Activated T-helper 1 cell treated with anti-CD3 and anti-CD28 coated beads, Interleukin-12 subunit alpha, Interleukin-12 subunit beta, Interleukin-2, Interleukin-4 antibody, amounts not matched to agents 30 ng/mL and 10 ng/mL and 1 ng/mL, durations not matched to agents 14 hours and 24 hours and 36 hours (primary cell): ENCODE measurements around the gene OCIAD1. TPM values are rescaled to one million over a fixed set of nuclear protein-coding genes. Genes with fewer than 3 reads are reported as not detected.

Experiments
- DNase-seq: peaks from one replicate; pipeline ENCODE4 v3.0.0; 2021; ENCODE audit warnings: low spot score
- H3K27ac Mint-ChIP-seq: one replicate; pipeline ENCODE4 v1.8.0; 2021; ENCODE audit warnings: mild to moderate bottlenecking, mixed read lengths
- H3K27me3 Mint-ChIP-seq: one replicate; pipeline ENCODE4 v1.8.0; 2022; ENCODE audit warnings: mild to moderate bottlenecking, moderate library complexity, mixed read lengths; ENCODE audit not compliant: insufficient read depth
- H3K36me3 Mint-ChIP-seq: one replicate; pipeline ENCODE4 v1.8.0; 2021; ENCODE audit warnings: low read depth, mixed read lengths
- H3K4me1 Mint-ChIP-seq: one replicate; pipeline ENCODE4 v1.8.0; 2021; ENCODE audit warnings: low read depth, mixed read lengths
- H3K4me3 Mint-ChIP-seq: one replicate; pipeline ENCODE4 v1.8.0; 2021; ENCODE audit warnings: mild to moderate bottlenecking, moderate library complexity, mixed read lengths
- H3K9me3 Mint-ChIP-seq: one replicate; pipeline ENCODE4 v1.8.0; 2021; ENCODE audit warnings: mixed read lengths
- intact Hi-C: fragments of 100-400 bp; cut with micrococcal nuclease; formaldehyde crosslinking; loops from one replicate; pipeline ENCODE4 v1.15.1; 2024
- total RNA-seq: library from RNA; stranded (reverse); gene quantifications from 2 replicates; pipeline ENCODE4 v1.2.3, GENCODE V29; 2022

The OCIAD1 gene
- total RNA-seq, 1 donor from 2014 or later: 120 TPM

DNA sequence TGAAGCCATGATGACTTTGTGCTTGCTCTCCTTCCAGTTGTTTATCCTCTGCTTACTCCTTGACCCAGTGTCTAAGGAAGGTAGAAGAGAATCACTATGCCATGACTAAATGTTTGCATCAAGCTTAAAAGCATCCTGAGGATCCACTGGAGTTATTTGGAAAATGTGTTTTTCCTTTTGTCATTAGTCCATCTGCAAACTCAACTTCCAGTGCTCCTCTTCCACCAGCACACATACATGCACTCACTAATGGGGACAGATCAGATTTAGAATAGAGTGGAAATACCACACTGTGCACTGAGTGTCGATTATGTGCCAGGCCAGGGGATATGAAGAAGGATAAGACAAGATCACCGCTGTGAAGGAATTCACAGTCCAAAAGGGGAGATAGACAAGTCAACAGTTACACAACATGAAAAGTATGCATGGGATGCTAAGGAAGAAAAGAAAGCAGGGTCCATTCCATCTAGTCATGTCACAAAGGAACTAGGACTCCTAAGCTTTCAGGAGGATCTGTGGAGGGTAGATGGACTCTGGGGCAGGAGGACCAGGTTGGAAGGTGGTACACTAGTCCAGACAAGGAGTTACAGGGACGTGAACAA, 73.8 kb downstream of the OCIAD1 start:
- H3K4me1 Mint-ChIP-seq: peaks cover 63% of the 10 kb centered on the region
- H3K27ac Mint-ChIP-seq: peak overlapping the region; percentile 62
- intact Hi-C loops: loop anchor here (5.0 kb wide), 5 partner anchors 38 to 777 kb away; no protein-coding TSS in a partner anchor

DNA sequence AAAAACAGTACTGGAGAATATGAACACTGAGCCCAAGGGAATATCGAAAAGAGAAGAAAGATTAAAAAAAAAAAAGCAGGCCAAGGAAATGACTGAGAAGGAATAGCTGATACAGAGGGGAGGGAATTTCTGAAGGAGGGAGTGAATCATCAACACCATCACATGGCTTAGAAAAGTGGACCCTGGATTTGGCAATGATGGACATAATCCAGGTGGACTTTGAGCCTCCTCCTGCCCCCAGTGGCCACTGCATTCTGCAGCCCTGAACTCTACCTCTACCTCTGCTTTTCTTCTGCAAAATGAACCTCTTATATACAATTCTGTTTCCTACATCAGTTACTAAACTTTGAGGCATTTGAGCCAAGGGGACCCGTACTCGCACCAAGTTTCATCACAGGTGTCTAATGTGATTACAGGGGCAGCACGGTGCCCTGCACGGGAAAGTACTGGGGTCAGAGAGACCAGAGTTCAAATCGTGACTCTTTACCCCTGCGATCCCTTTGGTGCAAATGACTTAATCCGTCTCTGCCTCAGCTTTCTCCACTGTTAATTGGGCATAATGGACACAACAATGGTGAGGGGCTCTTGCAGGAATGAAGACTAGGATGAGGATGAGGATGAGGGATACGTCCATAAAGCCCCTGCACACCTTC, 74.6 kb downstream of the OCIAD1 start:
- no peak for DNase-seq
- peak overlapping the region; percentile 71 for H3K27ac Mint-ChIP-seq
- H3K36me3 Mint-ChIP-seq: peaks cover 33% of the 10 kb centered on the region
- peak overlapping the region; percentile 87 for H3K4me3 Mint-ChIP-seq
- H3K9me3 Mint-ChIP-seq: no peaks in the 10 kb centered on the region
- H3K27me3 Mint-ChIP-seq: no peaks in the 10 kb centered on the region
- intact Hi-C loops: loop anchor here (1.0 to 5.0 kb wide), 7 partner anchors 37 to 778 kb away; partner anchors contain the start of gene FRYL
- H3K4me1 Mint-ChIP-seq: peaks cover 59% of the 10 kb centered on the region

More for the DNA sequence above, 73.8 kb downstream of the OCIAD1 start:
- no peaks in the 10 kb centered on the region for H3K9me3 Mint-ChIP-seq
- DNase-seq: no peak
- peaks cover 38% of the 10 kb centered on the region for H3K36me3 Mint-ChIP-seq
- H3K27me3 Mint-ChIP-seq: no peaks in the 10 kb centered on the region
- H3K4me3 Mint-ChIP-seq: peak overlapping the region; percentile 87

DNA sequence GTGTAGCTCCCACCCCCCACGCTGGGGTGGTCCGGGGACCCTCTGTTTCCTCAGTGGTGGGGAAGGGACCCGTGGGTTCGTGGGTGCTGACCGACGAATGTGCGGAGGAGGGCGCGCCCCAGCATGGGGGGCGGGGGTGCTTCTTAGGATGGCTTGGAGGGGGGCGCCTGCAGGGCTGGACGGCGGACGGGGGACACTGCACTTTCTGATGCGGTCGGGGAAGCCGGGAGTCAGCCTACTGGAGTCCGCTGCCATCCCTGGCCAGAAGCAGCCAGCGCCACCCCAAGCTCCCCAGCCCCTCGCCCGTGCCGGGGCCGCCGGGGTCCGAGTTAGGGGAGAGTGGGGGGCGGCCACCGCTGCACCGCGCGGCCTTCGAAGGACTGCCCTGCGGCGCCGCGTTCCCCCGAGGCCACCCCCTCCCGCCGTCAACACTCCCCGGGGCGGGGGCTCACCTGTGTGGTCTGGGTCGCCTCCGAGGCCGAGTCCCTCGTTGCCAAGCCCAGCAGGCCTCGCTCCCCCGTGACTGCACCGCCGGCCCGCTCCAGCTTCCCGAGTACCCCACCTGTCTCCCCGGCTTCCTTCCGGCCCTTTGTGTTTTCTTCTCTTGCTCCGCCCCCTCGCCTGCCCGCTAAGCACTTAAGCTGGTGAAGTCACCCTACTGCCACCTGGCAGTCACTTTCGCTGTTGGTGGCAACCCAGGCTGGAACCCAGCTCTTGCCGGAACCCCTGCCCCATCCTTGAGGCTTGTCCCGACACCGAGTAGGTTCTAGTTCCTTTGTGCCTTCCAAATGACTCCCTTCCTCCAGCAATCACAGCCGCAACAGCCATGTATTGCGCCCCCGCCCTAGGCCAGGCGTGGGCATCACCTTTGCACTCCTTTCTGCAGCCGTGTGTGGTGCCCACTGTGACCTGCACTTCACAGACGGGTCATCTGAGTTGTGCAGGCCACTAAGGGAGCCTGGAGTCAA, 75.6 kb downstream of the OCIAD1 start, which contains the start of gene OCIAD2:
Gene OCIAD2 (minus strand): TSS at position 569 of the 968 bp plus-strand sequence. CDS start 2,225 bp downstream, outside the sequence.
- Mint-ChIP-seq H3K4me1 (peaks cover 53% of the 10 kb centered on the region), H3K36me3 (peaks cover 26% of the 10 kb centered on the region), H3K27ac (peak within 1 kb of the TSS; percentile 96), H3K4me3 (peak within 1 kb of the TSS; percentile 100), H3K9me3 (no peaks in the 10 kb centered on the region), H3K27me3 (no peaks in the 10 kb centered on the region)
- DNase-seq: peak; percentile 71
- intact Hi-C loops: loop anchor here (1.0 to 5.0 kb wide), 7 partner anchors 36 to 779 kb away; partner anchors contain the start of gene FRYL

DNA sequence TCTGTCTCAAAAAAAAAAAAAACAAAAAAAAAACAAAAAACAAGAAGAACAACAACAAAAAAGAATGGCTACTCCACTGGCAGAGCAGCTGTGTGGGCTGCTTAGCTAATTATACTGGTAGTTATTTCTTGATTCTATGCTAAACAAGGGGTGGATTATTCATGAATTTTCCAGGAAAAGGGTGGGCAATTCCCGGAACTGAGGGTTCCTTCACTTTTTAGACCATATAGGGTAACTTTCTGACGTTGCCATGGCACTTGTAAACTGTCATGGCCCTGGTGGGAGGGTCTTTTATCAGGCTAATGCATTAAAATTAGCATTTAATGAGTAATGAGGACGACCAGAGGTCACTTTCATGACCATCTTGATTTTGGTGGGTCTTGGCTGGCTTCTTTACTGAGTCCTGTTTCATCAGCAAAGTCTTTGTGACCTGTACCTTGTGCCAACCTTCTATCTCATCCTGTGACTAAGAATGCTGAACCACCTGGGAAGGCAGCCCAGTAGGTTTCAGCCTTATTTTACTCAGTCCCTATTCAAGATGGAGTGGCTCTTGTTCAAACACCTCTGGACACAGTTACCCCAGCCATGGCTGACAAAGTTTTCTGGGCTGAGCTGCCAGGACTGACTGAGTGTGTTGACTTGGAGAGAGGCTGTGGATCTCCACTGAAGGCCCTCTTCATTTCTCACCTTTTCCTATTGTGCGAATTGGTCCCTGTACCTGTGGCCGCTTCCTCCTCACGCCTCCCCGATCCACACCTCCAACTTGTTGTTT, 77.0 kb downstream of the OCIAD1 start:
- H3K4me3 Mint-ChIP-seq: peak overlapping the region; percentile 48
- intact Hi-C loops: loop anchor here (2.0 to 5.0 kb wide), 6 partner anchors 34 to 781 kb away; partner anchors contain the start of gene SLAIN2
- no peak overlapping the region for H3K27ac Mint-ChIP-seq
- H3K9me3 Mint-ChIP-seq: no peaks in the 10 kb centered on the region
- no peak for DNase-seq
- H3K36me3 Mint-ChIP-seq: peaks cover 16% of the 10 kb centered on the region
- H3K27me3 Mint-ChIP-seq: no peaks in the 10 kb centered on the region
- peaks cover 43% of the 10 kb centered on the region for H3K4me1 Mint-ChIP-seq

DNA sequence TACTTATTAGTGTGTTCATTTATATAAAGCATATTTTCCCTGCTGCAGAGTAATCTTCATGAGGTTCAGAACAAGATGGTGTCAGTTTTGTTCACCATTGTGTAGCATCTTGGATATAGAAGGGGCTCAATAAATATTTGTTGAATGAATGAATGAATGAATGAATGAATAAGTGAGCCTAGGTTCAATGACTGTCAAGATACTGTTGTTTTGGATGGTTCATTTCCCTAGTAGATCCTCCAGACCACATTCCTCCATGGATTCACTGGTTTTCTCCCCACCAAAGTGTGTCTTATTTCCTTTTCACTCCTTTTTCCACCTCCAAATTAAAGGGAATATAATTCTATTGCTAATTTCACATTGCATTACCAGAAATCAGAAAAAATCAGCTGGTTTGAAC, 77.8 kb downstream of the OCIAD1 start:
- intact Hi-C loops: loop anchor here (1.0 to 5.0 kb wide), 8 partner anchors 9 to 781 kb away; partner anchors contain the start of genes OCIAD1 and SLAIN2
- Mint-ChIP-seq H3K27ac (no peak overlapping the region), H3K27me3 (peaks cover 3% of the 10 kb centered on the region), H3K4me1 (peaks cover 39% of the 10 kb centered on the region), H3K9me3 (no peaks in the 10 kb centered on the region), H3K36me3 (peaks cover 12% of the 10 kb centered on the region), H3K4me3 (peak overlapping the region; percentile 48)
- DNase-seq: no peak

DNA sequence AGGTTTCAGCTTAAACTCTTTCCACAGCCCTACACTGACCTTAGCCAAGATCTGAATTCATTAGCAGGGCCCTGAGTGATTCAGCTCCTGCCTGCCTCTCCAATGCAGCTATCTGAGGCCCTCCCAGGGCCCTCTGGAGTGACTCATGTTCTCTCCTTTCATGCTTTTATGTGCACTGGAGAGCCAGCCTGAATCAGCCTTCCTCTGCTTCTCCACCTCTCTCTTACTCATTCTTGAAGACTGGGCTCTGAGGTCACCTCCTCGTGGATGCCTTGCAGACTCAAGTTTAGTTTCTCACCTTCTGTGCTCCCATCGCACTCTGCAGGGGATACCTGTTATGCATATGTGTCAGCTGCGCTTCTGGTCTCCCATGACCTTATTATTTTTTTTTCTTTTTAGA, 78.8 kb downstream of the OCIAD1 start:
- DNase-seq: peak; percentile 20
- H3K4me1 Mint-ChIP-seq: peaks cover 35% of the 10 kb centered on the region
- H3K27ac Mint-ChIP-seq: no peak overlapping the region
- H3K27me3 Mint-ChIP-seq: peaks cover 3% of the 10 kb centered on the region
- intact Hi-C loops: loop anchor here (1.0 to 5.0 kb wide), 8 partner anchors 10 to 782 kb away; partner anchors contain the start of genes OCIAD1 and SLAIN2
- H3K4me3 Mint-ChIP-seq: no peak overlapping the region
- no peaks in the 10 kb centered on the region for H3K9me3 Mint-ChIP-seq
- peaks cover 8% of the 10 kb centered on the region for H3K36me3 Mint-ChIP-seq

DNA sequence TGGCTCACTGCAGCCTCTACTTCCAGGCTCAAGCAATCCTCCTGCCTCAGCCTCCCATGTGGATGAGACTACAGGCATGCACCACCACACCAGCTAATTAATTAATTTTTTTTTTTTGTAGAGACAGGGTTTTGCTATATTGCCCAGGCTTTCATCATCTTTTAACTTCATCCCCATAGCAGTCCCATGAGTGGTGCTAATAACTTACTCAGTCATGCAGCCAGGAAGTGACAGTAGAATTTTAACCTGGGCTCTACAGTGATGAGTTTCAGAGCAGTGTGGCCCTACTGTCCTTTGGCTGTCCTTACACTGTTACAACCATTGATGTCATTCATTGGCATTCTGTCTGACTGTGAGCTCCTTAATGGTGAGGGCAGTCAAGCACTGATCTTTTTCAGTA, 79.6 kb downstream of the OCIAD1 start:
- no peak for DNase-seq
- Mint-ChIP-seq H3K27ac (no peak overlapping the region), H3K9me3 (no peaks in the 10 kb centered on the region), H3K4me1 (peaks cover 27% of the 10 kb centered on the region), H3K36me3 (peaks cover 4% of the 10 kb centered on the region), H3K27me3 (peaks cover 3% of the 10 kb centered on the region), H3K4me3 (no peak overlapping the region)
- intact Hi-C loops: no loop called here

Other genes with a start within 250 kb of the OCIAD1 start
- 70.3 and 80.0 TPM in 2 replicates for gene FRYL, start 50.8 kb upstream of the OCIAD1 start, total RNA-seq
- 59.6 and 62.5 TPM in 2 replicates for gene OCIAD2, start 75.7 kb downstream of the OCIAD1 start, total RNA-seq
- gene CWH43, start 155.2 kb downstream of the OCIAD1 start, total RNA-seq: not detected in 2 replicates